ENCODE data around the gene PLXNA4.

The PLXNA4 gene

GRCh38 chr7:132516042-132516840 is 60.0 kb downstream of the PLXNA4 start:
- Mint-ChIP-seq H3K27ac (no peak overlapping the region), H3K4me3 (no peak overlapping the region), H3K4me1 (ENCODE audit: low read depth) (no peaks in the 10 kb centered on the region), H3K9me3 (no peaks in the 10 kb centered on the region), H3K36me3 (ENCODE audit: low read depth) (no peaks in the 10 kb centered on the region), H3K27me3 (no peaks in the 10 kb centered on the region)

GRCh38 chr7:132515181-132515580 is 61.1 kb downstream of the PLXNA4 start:
- Mint-ChIP-seq H3K4me3 (no peak overlapping the region), H3K36me3 (ENCODE audit: low read depth) (no peaks in the 10 kb centered on the region), H3K9me3 (no peaks in the 10 kb centered on the region), H3K27ac (no peak overlapping the region), H3K27me3 (no peaks in the 10 kb centered on the region), H3K4me1 (ENCODE audit: low read depth) (no peaks in the 10 kb centered on the region)

DNA sequence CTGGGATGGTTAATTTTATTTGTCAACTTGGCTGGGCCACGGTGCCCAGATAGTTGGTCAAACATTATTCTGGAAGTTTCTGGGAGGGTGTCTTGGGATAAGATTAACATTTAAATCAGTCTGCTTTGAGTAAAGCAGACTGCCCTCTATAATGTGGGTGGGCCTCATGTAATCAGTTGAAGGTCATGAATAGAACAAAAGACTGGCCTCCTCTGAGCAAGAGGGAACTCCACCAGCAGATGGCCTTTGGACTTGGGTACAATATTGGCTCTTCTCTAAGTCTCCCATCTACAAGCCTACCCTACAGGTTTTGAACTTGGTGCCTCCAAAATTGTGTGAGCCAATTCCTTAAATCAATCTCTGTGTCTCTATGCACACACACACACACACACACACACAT is 61.8 kb downstream of the PLXNA4 start:
- Mint-ChIP-seq H3K27ac (no peak overlapping the region), H3K36me3 (ENCODE audit: low read depth) (no peaks in the 10 kb centered on the region), H3K4me3 (no peak overlapping the region), H3K9me3 (no peaks in the 10 kb centered on the region), H3K4me1 (ENCODE audit: low read depth) (peaks cover 7% of the 10 kb centered on the region), H3K27me3 (no peaks in the 10 kb centered on the region)

GRCh38 chr7:132511921-132512320 is 64.3 kb downstream of the PLXNA4 start:
- H3K36me3 Mint-ChIP-seq (ENCODE audit: low read depth) = no peaks in the 10 kb centered on the region
- no peak overlapping the region for H3K4me3 Mint-ChIP-seq
- H3K9me3 Mint-ChIP-seq = no peaks in the 10 kb centered on the region

GRCh38 chr7:132511387-132511786 is 64.9 kb downstream of the PLXNA4 start:
- Mint-ChIP-seq H3K27ac (no peak overlapping the region), H3K9me3 (no peaks in the 10 kb centered on the region), H3K27me3 (no peaks in the 10 kb centered on the region)

More at GRCh38 chr7:132511921-132512320, 64.3 kb downstream of the PLXNA4 start:
- H3K4me1 Mint-ChIP-seq (ENCODE audit: low read depth) = peaks cover 11% of the 10 kb centered on the region
- H3K27ac Mint-ChIP-seq = no peak overlapping the region
- no peaks in the 10 kb centered on the region for H3K27me3 Mint-ChIP-seq

DNA sequence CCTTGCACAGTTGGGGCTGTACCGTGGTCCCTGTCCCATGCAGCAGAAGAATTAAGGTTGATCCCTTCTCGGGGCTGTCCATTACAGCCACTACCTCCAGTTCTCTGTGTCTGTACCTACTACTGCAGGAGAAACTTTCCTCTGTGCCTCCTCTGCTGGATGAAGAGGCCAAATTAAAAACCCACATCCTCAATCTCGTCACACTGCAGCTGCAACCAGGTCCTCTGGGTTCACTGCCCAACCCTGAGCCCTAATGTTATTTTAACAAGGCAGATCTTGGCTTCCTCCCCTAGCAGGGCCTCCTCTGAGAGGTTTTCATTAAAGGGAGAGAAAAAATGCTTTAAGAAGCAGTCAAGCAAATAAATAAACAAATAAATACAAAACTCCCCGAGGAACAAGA is 66.6 kb downstream of the PLXNA4 start:
- Mint-ChIP-seq H3K4me3 (no peak overlapping the region), H3K9me3 (no peaks in the 10 kb centered on the region), H3K4me1 (ENCODE audit: low read depth) (peaks cover 11% of the 10 kb centered on the region), H3K27ac (no peak overlapping the region), H3K27me3 (no peaks in the 10 kb centered on the region), H3K36me3 (ENCODE audit: low read depth) (no peaks in the 10 kb centered on the region)

More at GRCh38 chr7:132511387-132511786, 64.9 kb downstream of the PLXNA4 start:
- Mint-ChIP-seq H3K36me3 (ENCODE audit: low read depth) (no peaks in the 10 kb centered on the region), H3K4me3 (no peak overlapping the region), H3K4me1 (ENCODE audit: low read depth) (peaks cover 11% of the 10 kb centered on the region)

DNA sequence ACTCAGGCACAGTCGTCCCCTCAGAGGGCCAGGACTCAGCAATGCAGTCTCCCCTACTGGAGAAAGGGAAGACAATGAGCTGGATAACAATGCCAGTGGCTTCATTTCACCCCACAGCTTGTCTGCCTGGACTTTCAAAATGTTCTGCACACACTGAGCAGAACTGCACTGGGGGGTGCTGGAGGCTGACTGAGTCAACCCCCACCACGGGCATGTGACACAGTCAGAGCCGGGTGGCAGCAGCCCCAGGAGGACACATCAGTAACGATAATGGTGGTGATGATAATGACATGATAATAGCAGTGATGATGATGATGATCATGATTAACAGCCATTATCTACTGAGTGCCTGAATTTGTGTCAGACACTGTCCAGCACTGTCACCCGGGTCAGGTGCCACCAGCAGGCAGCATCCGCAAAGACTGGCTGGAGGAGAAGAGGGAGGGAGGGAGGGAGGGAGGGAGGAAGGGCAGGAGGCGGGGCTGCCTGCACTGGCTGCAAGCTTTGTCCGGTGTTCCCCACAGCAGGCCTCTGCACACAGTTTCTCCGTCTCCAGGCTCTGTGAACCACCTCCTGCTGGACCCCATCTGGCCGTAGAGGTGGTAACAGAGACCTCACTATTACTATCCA is 67.4 kb downstream of the PLXNA4 start:
- peaks cover 11% of the 10 kb centered on the region for H3K4me1 Mint-ChIP-seq (ENCODE audit: low read depth)
- no peaks in the 10 kb centered on the region for H3K9me3 Mint-ChIP-seq
- no peaks in the 10 kb centered on the region for H3K36me3 Mint-ChIP-seq (ENCODE audit: low read depth)
- H3K27ac Mint-ChIP-seq = no peak overlapping the region
- no peaks in the 10 kb centered on the region for H3K27me3 Mint-ChIP-seq
- no peak overlapping the region for H3K4me3 Mint-ChIP-seq

DNA sequence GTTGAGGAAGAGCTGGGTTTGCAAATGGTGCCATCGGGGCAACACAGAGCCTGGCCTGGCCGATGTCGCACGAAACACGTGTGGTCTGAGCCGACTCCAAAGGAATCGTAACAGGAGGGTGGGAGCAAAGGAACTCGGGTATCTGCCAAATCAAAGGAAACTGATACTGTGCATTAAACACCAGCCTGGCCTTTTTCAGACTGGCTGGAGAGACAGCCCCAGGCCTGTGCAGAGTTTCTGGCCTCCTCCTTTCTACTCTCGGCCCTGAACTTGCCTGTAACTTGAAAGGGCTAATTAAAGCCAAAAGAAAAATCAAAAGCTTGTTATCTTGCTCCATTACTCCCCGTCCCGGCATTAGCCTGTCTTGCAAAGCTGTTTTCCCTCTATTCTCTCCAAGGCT is 71.4 kb downstream of the PLXNA4 start:
- no peaks in the 10 kb centered on the region for H3K27me3 Mint-ChIP-seq
- H3K4me1 Mint-ChIP-seq (ENCODE audit: low read depth) = peaks cover 8% of the 10 kb centered on the region
- H3K4me3 Mint-ChIP-seq = no peak overlapping the region
- H3K27ac Mint-ChIP-seq = peak overlapping the region; percentile 14
- no peaks in the 10 kb centered on the region for H3K9me3 Mint-ChIP-seq
- no peaks in the 10 kb centered on the region for H3K36me3 Mint-ChIP-seq (ENCODE audit: low read depth)

DNA sequence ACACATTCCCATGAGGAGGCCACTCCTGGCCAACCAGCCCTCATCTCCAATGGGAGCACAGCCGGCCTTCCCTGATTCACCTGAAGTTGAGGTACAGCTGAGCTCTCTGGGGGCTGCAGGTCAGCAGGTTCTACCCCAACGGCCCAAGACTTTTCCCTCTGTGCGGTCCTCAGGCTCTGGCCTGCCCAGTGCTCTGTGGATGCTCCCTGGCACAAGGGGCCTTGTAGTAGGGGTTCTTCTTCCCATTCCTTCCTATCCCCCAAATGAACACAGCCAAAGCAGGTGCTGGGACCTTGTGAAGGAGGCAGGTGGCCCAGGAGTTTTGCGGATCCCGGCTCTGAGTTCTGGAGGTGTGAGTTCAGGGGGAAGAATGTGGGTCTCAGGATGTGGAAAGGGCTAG is 72.2 kb downstream of the PLXNA4 start:
- Mint-ChIP-seq H3K9me3 (no peaks in the 10 kb centered on the region), H3K27ac (no peak overlapping the region), H3K36me3 (ENCODE audit: low read depth) (no peaks in the 10 kb centered on the region)

GRCh38 chr7:132503415-132503814 is 72.9 kb downstream of the PLXNA4 start:
- H3K4me3 Mint-ChIP-seq = no peak overlapping the region
- no peaks in the 10 kb centered on the region for H3K36me3 Mint-ChIP-seq (ENCODE audit: low read depth)
- no peaks in the 10 kb centered on the region for H3K27me3 Mint-ChIP-seq
- H3K4me1 Mint-ChIP-seq (ENCODE audit: low read depth) = no peaks in the 10 kb centered on the region
- H3K9me3 Mint-ChIP-seq = no peaks in the 10 kb centered on the region
- H3K27ac Mint-ChIP-seq = no peak overlapping the region

More for the DNA sequence above, 72.2 kb downstream of the PLXNA4 start:
- H3K4me1 Mint-ChIP-seq (ENCODE audit: low read depth) = peaks cover under 1% of the 10 kb centered on the region
- no peaks in the 10 kb centered on the region for H3K27me3 Mint-ChIP-seq
- no peak overlapping the region for H3K4me3 Mint-ChIP-seq

DNA sequence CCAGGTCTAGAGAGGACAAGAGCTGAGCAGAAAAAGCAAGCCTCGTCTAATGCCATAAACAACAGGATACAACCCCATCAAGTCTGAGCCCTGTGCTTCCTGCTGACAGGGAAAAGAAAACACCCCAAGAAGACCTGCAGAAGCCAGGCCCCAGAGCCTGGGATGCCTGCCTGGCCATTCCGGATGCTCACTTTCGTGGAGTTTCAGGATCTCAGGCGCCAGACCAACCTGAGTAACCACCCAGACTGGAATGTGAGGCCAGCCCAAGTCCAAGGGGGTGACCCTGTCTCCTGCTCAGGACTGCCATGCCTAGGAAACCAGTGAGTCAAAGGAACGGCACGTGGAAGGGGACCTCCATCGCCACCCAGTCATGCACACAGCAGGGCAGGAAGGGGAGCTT is 74.3 kb downstream of the PLXNA4 start:
- Mint-ChIP-seq H3K27ac (no peak overlapping the region), H3K4me3 (no peak overlapping the region), H3K4me1 (ENCODE audit: low read depth) (no peaks in the 10 kb centered on the region)

DNA sequence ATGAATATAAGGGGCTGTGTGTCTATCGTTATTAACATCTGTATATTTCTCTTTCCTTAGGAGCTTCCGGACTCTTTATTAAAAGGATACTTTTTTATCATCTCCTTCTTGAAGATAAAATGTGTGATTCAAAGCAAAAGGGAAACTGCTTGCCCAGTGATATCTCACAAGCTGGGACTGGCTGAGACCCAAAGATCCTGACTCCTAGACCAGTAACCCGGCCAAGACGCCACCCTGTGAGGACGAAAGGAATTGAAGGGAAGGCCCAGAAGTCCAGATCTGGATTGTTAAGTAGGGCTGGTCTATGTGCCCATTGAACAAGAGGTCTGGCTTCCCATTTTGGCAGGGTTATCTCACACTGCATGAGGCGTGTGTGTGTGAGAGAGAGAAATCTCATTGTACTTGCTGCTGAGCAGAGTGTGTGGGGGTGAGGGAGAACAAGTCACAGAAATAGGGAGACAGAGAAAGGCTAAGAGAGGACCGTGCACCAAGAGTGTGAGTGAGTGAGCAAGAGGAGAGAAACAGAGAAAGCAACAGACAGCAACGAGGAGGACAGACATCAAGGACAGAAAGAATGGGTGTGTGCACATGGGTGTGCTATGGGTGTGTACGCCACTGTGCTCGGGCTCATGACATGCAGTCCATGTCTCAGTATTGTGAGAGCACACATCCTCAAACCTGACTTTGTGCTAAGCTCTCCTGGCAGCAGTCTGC is 75.4 kb downstream of the PLXNA4 start:
- no peaks in the 10 kb centered on the region for H3K27me3 Mint-ChIP-seq
- H3K4me1 Mint-ChIP-seq (ENCODE audit: low read depth) = no peaks in the 10 kb centered on the region
- no peaks in the 10 kb centered on the region for H3K36me3 Mint-ChIP-seq (ENCODE audit: low read depth)
- no peak overlapping the region for H3K4me3 Mint-ChIP-seq
- no peaks in the 10 kb centered on the region for H3K9me3 Mint-ChIP-seq
- H3K27ac Mint-ChIP-seq = no peak overlapping the region

More for the DNA sequence above, 74.3 kb downstream of the PLXNA4 start:
- no peaks in the 10 kb centered on the region for H3K27me3 Mint-ChIP-seq
- H3K36me3 Mint-ChIP-seq (ENCODE audit: low read depth) = no peaks in the 10 kb centered on the region
- no peaks in the 10 kb centered on the region for H3K9me3 Mint-ChIP-seq

- H3K27ac Mint-ChIP-seq = no peak overlapping the region
- H3K36me3 Mint-ChIP-seq (ENCODE audit: low read depth) = no peaks in the 10 kb centered on the region
- no peaks in the 10 kb centered on the region for H3K9me3 Mint-ChIP-seq
- no peaks in the 10 kb centered on the region for H3K4me1 Mint-ChIP-seq (ENCODE audit: low read depth)
- H3K27me3 Mint-ChIP-seq = no peaks in the 10 kb centered on the region
- no peak overlapping the region for H3K4me3 Mint-ChIP-seq
Observed at GRCh38 chr7:132499487-132499886, 76.8 kb downstream of the PLXNA4 start.

- H3K9me3 Mint-ChIP-seq = no peaks in the 10 kb centered on the region
- H3K27ac Mint-ChIP-seq = no peak overlapping the region
- no peaks in the 10 kb centered on the region for H3K4me1 Mint-ChIP-seq (ENCODE audit: low read depth)
- no peak overlapping the region for H3K4me3 Mint-ChIP-seq
- no peaks in the 10 kb centered on the region for H3K36me3 Mint-ChIP-seq (ENCODE audit: low read depth)
- H3K27me3 Mint-ChIP-seq = no peaks in the 10 kb centered on the region
Observed at GRCh38 chr7:132499065-132499464, 77.2 kb downstream of the PLXNA4 start.

DNA sequence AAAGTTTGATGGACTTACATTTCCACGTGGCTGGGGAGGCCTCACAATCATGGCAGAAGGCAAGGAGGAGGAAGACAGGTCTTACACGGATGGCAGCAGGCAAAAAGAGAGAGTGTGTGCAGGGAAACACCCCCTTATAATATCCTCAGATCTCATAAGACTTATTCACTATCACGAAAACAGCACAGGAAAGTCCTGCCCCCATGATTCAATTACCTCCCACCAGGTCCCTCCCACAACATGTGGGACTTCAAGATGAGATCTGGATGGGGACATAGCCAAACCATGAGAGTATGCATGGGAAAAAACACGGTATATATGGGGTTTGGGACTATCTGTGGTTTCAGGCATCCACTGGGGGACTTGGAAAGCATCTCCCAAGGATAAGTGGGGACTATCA is 78.0 kb downstream of the PLXNA4 start:
- H3K4me3 Mint-ChIP-seq = no peak overlapping the region
- H3K4me1 Mint-ChIP-seq (ENCODE audit: low read depth) = no peaks in the 10 kb centered on the region
- H3K36me3 Mint-ChIP-seq (ENCODE audit: low read depth) = no peaks in the 10 kb centered on the region
- no peak overlapping the region for H3K27ac Mint-ChIP-seq
- H3K9me3 Mint-ChIP-seq = no peaks in the 10 kb centered on the region
- no peaks in the 10 kb centered on the region for H3K27me3 Mint-ChIP-seq

Data from stimulated activated naive CD8-positive, alpha-beta T cell treated with anti-CD3 and anti-CD28 coated beads, Interleukin-15, Interleukin-2, amounts not matched to agents 100 ng/mL and 50 ng/mL, for 24 hours (primary cell).